Common myeloid progenitor, CD34-positive (primary cell): ENCODE results near the gene BGN. TPM values are rescaled to one million over a fixed set of nuclear protein-coding genes. Genes with fewer than 3 reads are reported as not detected.

Experiments
- CTCF ChIA-PET: fragments of 350-600 bp; sonication (Branson Sonifier 250); formaldehyde crosslinking; loops from one replicate; lab custom pipeline; 2021; ENCODE audit warnings: antibody characterized with exemption; lab: Charles Lee
- POLR2A ChIA-PET: fragments of 350-600 bp; sonication (Branson Sonifier 250); formaldehyde crosslinking; loops from one replicate; lab custom pipeline; 2021; ENCODE audit warnings: antibody characterized with exemption; lab: Charles Lee
- DNase-seq, 3 donors: peaks; one replicate each; pipeline versions ENCODE4 v3.0.0 to v3.0.0-alpha.2; 2013
- H3K27ac ChIP-seq, 2 experiments: 1 replicate in 1 of 2; 2 replicates in 1 of 2; pipeline ENCODE4 v1.7.0; 2013; ENCODE audit warnings: inconsistent platforms in 2 of 2, low read length in 2 of 2, mild to moderate bottlenecking in 2 of 2, low read depth in 1 of 2, moderate library complexity in 1 of 2; ENCODE audit not compliant: severe bottlenecking in 2 of 2, insufficient read depth in 1 of 2, poor library complexity in 1 of 2
- H3K27me3 ChIP-seq, 5 experiments: replicated peaks in 2 of 5; 1 replicate in 3 of 5; 2 replicates in 2 of 5; pipeline versions ENCODE4 v1.6.1 to v1.7.0; 2013; ENCODE audit warnings: low read length in 4 of 5, mild to moderate bottlenecking in 2 of 5, moderate library complexity in 2 of 5, inconsistent platforms in 1 of 5; ENCODE audit not compliant: insufficient read depth in 5 of 5, control insufficient read depth in 4 of 5
- H3K36me3 ChIP-seq, 4 experiments: 1 replicate in 2 of 4; 2 replicates in 2 of 4; pipeline versions ENCODE4 v1.6.1 to v1.7.0; 2013; ENCODE audit warnings: low read length in 3 of 4, control low read depth in 1 of 4, mild to moderate bottlenecking in 1 of 4; ENCODE audit not compliant: control insufficient read depth in 4 of 4, insufficient read depth in 4 of 4
- H3K4me1 ChIP-seq, 4 experiments: 1 replicate in 3 of 4; 2 replicates in 1 of 4; pipeline versions ENCODE4 v1.6.1 to v1.7.1; 2013; ENCODE audit warnings: low read length in 3 of 4, mild to moderate bottlenecking in 3 of 4, control low read depth in 1 of 4, inconsistent platforms in 1 of 4, moderate library complexity in 1 of 4; ENCODE audit not compliant: control insufficient read depth in 4 of 4, insufficient read depth in 4 of 4; ENCODE audit errors: control extremely low read depth in 1 of 4
- H3K4me3 ChIP-seq, 7 experiments: 1 replicate in 4 of 7; 2 replicates in 3 of 7; pipeline versions ENCODE4 v1.5.1 to v1.7.0; 2013; ENCODE audit warnings: mild to moderate bottlenecking in 7 of 7, low read length in 6 of 7, moderate library complexity in 6 of 7, inconsistent platforms in 2 of 7, low read depth in 2 of 7, control low read depth in 1 of 7; ENCODE audit not compliant: insufficient read depth in 4 of 7, control insufficient read depth in 1 of 7; ENCODE audit errors: extremely low read depth in 1 of 7
- H3K9me3 ChIP-seq, 5 experiments: 1 replicate in 4 of 5; 2 replicates in 1 of 5; pipeline versions ENCODE4 v1.6.1 to v1.7.1; 2013; ENCODE audit warnings: low read length in 4 of 5, mild to moderate bottlenecking in 2 of 5, inconsistent platforms in 1 of 5, low read depth in 1 of 5, moderate library complexity in 1 of 5; ENCODE audit not compliant: control insufficient read depth in 4 of 5, insufficient read depth in 2 of 5; ENCODE audit errors: control extremely low read depth in 1 of 5
- WGBS: methylation state at CpG from one replicate; pipeline ENCODE4 v1.1.5; 2013; ENCODE audit not compliant: insufficient coverage; 5-methylcytosine and 5-hydroxymethylcytosine counted together
- polyA plus RNA-seq: library from polyadenylated mRNA; unstranded; fragments of 120-200 nt; gene quantifications from one replicate; pipeline ENCODE4 v1.2.1, GENCODE V29; 2013

The BGN gene
- polyA plus RNA-seq = 0.07 TPM

DNA sequence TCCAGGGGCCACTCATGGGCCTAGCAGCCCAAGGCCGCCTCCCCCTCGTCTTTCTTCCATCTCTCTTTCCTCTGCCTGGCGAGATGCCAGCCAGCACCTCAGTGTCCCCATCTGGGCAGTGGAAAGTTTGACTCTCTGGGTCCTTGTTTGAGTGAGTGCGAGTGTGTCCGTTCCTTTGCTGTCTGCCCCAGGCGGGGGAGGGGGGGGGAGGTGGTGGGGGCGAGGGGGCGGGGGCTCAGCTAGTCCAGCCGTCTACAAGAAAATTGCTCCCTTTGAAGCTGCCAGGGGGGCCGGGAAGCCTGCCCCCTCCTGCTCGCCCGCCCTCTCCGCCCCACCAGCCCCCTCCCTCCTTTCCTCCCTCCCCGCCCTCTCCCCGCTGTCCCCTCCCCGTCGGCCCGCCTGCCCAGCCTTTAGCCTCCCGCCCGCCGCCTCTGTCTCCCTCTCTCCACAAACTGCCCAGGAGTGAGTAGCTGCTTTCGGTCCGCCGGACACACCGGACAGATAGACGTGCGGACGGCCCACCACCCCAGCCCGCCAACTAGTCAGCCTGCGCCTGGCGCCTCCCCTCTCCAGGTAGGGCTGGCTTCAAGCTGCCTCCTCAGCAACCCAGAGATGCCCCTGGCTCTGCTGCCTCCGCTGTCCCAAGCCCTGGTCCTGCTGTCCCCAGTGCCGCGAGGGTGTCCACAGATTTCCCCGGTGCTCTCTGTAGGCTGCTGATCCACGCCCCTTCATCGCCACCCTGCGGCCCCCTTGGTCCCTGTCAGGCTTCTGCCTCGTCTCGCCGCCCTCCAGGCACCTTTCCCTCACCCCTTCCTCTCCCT is at the start of gene BGN:
BGN (plus strand) TSS at position 440 of the 821 bp plus-strand sequence. CDS start 9,652 bp downstream, outside the sequence.
- CTCF ChIA-PET = interaction anchor here (1.1 to 1.2 kb wide), 2 partner anchors 21 to 23 kb away, joined by 3 to 4 read pairs; no protein-coding TSS in a partner anchor
- POLR2A ChIA-PET = no interaction called here
- 56% methylated on average over 17 of the region's 41 CpGs for WGBS

DNA sequence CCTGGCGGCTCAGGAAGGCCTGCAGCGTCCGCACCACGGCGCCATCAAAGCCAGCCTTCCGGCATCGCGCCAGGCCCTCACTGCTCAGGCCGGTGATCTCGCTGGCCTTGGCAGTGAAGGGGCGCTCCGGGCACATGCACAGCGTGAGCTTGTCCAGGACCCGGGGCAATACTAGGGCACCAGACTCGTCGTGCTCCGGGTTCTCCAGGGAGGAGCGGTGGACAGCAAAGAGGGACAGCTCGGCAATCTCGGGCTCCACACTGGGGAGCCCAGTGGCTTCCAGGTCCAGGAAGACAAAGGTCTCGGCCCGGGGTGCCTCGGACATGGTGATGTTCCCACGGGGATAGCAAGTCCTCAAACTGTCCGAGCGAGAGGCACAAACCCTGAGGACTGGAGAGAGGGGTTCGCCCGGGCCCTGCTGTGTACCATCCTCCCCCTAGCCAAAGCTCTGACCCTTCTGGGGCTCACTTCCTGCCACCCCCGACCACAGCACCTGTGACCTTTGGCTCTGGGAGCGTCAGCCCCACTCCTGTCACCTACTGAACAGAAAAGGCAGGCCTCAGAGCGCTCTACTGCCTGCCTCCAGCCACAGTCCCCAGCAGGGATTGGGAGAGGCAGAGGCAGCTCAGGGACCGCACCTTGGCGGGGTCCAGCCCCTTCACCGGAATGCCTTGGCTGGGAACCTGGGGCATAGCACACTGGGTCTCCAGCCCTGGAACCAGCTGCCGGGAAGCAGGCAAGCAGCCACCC is 49.5 kb upstream of the BGN start:
- Histone ChIP-seq H3K4me3 (peak overlapping the region in 1 of 7 experiments; percentile 16), H3K27ac (no peak overlapping the region), H3K4me1 (peaks cover 0 to 5% (median 0%) of the 10 kb centered on the region in 4 experiments), H3K9me3 (no peaks in the 10 kb centered on the region), H3K36me3 (peaks cover 0 to 4% (median 0%) of the 10 kb centered on the region in 4 experiments), H3K27me3 (peaks cover 0 to 8% (median 0%) of the 10 kb centered on the region in 5 experiments)
- WGBS = 95% methylated on average over 34 of the region's 35 CpGs
- DNase-seq = no peak
- POLR2A ChIA-PET = no interaction called here
- CTCF ChIA-PET = interaction anchor here (0.8 to 1.2 kb wide), 2 partner anchors 16 to 503 kb away, joined by 3 read pairs; no protein-coding TSS in a partner anchor

More for the DNA sequence above, at the start of gene BGN:
- Histone ChIP-seq H3K4me3 (peak within 1 kb of the TSS in 2 of 7 experiments; percentile 33 to 54), H3K27ac (no peak within 1 kb of the TSS), H3K36me3 (no peaks in the 10 kb centered on the region), H3K27me3 (peaks cover 0 to 27% (median 0%) of the 10 kb centered on the region in 5 experiments), H3K9me3 (no peaks in the 10 kb centered on the region), H3K4me1 (peaks cover 0 to 16% (median 8%) of the 10 kb centered on the region in 4 experiments)
- DNase-seq = peak; percentile 23 to 64 (median 61)

DNA sequence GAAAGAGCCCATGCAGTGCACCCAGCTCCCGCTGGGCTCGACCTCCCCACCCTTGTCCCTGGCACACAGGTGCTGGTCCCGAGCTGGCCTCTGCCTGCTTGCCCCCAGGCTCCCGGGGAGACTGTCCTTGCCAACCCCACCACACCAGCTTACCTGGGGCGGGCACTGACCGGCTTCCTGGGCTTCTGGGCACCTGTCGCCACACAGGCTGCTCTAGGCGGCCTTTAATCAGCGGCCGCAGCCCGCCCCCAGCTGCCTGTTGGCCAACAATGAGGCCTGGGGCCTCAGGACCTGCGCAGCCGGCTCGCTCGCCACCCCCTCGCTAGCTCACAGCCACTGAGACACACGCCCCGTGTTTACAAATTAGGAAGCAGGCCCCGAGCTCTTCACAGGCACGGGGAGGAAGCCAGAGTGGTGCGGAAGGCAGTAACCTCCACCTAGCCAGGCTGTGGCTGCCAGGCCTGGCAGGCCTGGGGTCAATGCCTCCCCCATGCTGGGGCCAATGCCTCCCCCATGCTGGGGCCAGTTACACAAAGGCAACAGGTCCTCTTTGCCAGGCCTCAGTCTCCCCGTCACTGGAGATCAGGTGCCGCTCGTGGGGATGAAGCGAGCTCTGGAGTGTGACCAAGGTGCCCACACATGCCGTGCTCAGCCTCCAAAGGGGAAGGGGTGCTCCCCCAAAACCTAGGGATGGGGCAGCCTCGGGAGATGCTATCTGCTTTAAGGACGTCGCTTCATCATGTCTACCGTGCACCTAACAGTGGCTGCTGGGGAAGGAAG is 48.7 kb upstream of the BGN start, which contains the start of gene TREX2:
TREX2 (minus strand) TSS at position 201 of the 780 bp plus-strand sequence. CDS start 626 bp downstream, outside the sequence.
- H3K9me3 ChIP-seq = no peaks in the 10 kb centered on the region
- H3K4me3 ChIP-seq = peak within 1 kb of the TSS in 1 of 7 experiments; percentile 16
- peaks cover 0 to 14% (median 0%) of the 10 kb centered on the region in 5 experiments for H3K27me3 ChIP-seq
- no peak within 1 kb of the TSS for H3K27ac ChIP-seq
- WGBS = 82% methylated on average over 24 of the region's 30 CpGs
- POLR2A ChIA-PET = interaction anchor here (0.7 kb wide), 1 partner anchor 29 kb away, joined by 3 read pairs; no protein-coding TSS in a partner anchor
- peaks cover 0 to 5% (median 0%) of the 10 kb centered on the region in 4 experiments for H3K4me1 ChIP-seq
- CTCF ChIA-PET = interaction anchor here (0.8 to 1.2 kb wide), 2 partner anchors 15 to 504 kb away, joined by 3 read pairs; no protein-coding TSS in a partner anchor
- H3K36me3 ChIP-seq = peaks cover 0 to 5% (median 2%) of the 10 kb centered on the region in 4 experiments
- peak in 2 of 3 donors; percentile 18 to 26 for DNase-seq

DNA sequence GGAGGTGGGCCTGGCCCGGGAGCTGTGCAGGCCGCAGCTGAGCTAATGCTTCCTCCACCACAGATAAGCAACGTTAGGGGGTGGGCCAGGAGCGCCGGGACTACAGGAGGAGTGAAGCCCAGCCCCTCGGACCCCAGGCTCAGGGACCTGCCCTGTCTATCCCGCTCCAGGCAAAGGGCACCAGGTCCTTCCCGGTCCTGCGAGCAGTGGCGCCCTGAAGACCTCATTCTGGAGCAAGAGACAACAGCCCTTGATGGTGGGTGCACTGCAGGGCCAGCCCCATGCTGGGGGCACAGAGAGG is 48.2 kb upstream of the BGN start:
- POLR2A ChIA-PET = interaction anchor here (0.7 kb wide), 1 partner anchor 28 kb away, joined by 3 read pairs; no protein-coding TSS in a partner anchor
- H3K4me1 ChIP-seq = peaks cover 0 to 5% (median 0%) of the 10 kb centered on the region in 4 experiments
- WGBS = 76% methylated on average over 10 of the region's 10 CpGs
- H3K4me3 ChIP-seq = no peak overlapping the region
- no peak overlapping the region for H3K27ac ChIP-seq
- CTCF ChIA-PET = interaction anchor here (1.2 kb wide), 1 partner anchor 505 kb away, joined by 3 read pairs; no protein-coding TSS in a partner anchor
- H3K9me3 ChIP-seq = no peaks in the 10 kb centered on the region
- H3K36me3 ChIP-seq = peaks cover 0 to 7% (median 4%) of the 10 kb centered on the region in 4 experiments
- H3K27me3 ChIP-seq = peaks cover 0 to 14% (median 0%) of the 10 kb centered on the region in 5 experiments
- peak in 1 of 3 donors; percentile 6 for DNase-seq

DNA sequence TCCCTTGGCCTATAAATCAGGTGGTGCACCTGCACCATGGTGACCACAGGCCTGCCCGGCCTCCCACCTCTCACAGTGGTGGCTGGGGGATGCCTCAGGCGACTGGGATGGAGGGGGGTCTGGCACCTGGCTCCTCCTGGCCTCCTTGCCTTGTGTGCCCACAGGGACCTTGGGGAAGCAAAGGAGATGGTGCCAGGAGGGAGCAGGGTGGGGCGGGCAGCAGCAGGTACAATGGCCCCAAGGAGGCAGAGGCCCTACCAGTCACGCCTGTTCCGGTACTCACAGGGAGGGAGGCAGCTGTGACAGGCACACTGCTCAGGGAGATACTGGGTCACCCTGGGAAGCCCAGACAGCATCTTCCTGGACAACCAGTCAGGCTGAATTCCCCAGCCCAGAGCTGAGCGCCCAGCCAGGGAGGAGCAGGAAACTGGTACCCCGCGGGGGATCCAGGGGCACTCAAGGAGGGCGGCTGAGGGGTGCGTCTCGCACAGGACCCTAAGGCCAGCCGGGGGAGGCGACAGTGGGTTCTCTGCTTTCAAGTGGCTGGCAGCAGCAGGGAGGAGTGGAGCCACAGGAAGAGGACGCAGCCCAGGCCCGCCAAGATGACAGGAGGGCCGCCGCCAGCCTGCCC is 47.7 kb upstream of the BGN start:
- Histone ChIP-seq H3K4me3 (no peak overlapping the region), H3K36me3 (peaks cover 0 to 9% (median 4%) of the 10 kb centered on the region in 4 experiments), H3K27ac (no peak overlapping the region), H3K4me1 (peaks cover 0 to 5% (median 0%) of the 10 kb centered on the region in 4 experiments), H3K27me3 (peaks cover 0 to 14% (median 0%) of the 10 kb centered on the region in 5 experiments), H3K9me3 (no peaks in the 10 kb centered on the region)
- ChIA-PET CTCF (no interaction called here), POLR2A (no interaction called here)
- WGBS = 92% methylated on average over 17 of the region's 17 CpGs
- no peak for DNase-seq

DNA sequence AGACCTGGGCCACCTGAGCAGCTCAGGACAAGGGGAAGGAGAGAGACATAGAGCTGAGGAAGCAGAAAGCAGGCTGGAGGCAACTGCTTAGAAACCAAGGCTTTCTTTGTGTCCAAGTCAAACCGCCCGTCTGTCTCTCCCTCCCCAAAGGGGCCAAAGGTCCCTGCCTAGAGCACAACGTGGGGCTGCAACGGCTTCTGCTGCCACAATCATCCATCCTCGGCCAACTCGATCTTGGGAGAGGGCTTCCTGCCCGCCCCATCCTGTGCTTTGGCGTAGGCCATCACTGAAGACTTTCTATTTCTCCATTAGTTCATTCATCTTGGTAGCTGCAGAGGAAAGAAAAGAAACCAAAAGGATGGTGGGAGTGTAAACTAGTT is 47.2 kb upstream of the BGN start:
- peaks cover 0 to 10% (median 5%) of the 10 kb centered on the region in 4 experiments for H3K36me3 ChIP-seq
- H3K27me3 ChIP-seq = peaks cover 0 to 14% (median 0%) of the 10 kb centered on the region in 5 experiments
- H3K9me3 ChIP-seq = no peaks in the 10 kb centered on the region
- ChIA-PET POLR2A (no interaction called here), CTCF (no interaction called here)
- no peak overlapping the region for H3K4me3 ChIP-seq
- WGBS = 89% methylated on average over 8 of the region's 8 CpGs
- DNase-seq = no peak
- H3K4me1 ChIP-seq = peaks cover 0 to 5% (median 0%) of the 10 kb centered on the region in 4 experiments
- no peak overlapping the region for H3K27ac ChIP-seq
